Esophagus muscularis mucosa (tissue), 4 donors: ENCODE measurements around the gene ATF6.

Experiments used
- EP300 ChIP-seq: sonication (generic); formaldehyde crosslinking; IDR thresholded peaks from one replicate; pipeline ENCODE4 v1.6.1; 2017; ENCODE audit warnings: antibody characterized with exemption
- POLR2A ChIP-seq: fragments of 450-650 bp; IDR thresholded peaks from one replicate; pipeline ENCODE4 v1.6.1; 2017; ENCODE audit warnings: antibody characterized with exemption, moderate library complexity, mild to moderate bottlenecking, low read depth
- TF ChIP-seq, protein P1 (sequence below), 3 experiments: fragments of 200-600 bp in 2 of 3; fragments of 450-650 bp in 1 of 3; sonication (generic) in 2 of 3; IDR thresholded peaks; one replicate each; pipeline ENCODE4 v1.5.1; 2017 to 2019; ENCODE audit warnings: antibody characterized with exemption in 3 of 3, mild to moderate bottlenecking in 2 of 3, moderate library complexity in 1 of 3

DNA sequence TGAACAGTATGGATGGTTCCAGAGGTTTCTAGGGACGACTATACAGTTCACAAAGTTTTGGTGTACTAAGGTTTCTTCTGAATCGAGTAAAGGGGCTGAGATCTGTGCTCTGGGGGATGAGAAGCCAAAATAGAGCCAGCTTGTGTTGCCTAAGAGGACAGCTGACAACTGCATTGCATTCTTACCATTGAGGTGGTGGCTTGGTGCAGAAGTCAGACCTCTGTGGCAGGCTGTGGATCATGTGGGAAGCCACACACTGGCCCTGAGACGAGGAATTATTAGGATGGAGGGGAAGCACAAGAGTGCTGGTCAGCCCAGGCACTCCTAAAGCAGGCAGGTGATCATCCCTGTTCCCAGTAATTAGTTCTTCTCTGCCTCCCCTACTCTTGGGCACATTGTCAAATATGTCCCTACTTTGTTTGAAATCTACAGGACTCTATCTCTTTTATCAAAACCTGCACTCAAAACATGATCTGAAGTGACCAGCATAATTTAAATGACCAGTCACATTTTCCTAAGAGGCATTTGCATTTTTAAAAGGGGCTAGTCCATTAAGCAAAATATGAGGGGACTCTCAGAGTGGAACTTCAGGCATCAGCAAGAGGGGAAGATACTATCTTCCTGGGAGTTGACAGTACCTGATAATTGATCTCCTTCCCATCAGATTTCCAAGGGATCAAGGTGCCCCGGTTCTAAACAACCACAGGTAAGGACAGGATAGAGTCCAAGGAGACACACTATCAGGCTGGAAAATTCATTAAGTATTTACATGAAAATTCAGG is 45.0 kb upstream of the ATF6 start, which contains the start of gene FCRLB:
- TF ChIP-seq POLR2A (no peak), EP300 (no peak)
- TF ChIP-seq, protein P1, sequence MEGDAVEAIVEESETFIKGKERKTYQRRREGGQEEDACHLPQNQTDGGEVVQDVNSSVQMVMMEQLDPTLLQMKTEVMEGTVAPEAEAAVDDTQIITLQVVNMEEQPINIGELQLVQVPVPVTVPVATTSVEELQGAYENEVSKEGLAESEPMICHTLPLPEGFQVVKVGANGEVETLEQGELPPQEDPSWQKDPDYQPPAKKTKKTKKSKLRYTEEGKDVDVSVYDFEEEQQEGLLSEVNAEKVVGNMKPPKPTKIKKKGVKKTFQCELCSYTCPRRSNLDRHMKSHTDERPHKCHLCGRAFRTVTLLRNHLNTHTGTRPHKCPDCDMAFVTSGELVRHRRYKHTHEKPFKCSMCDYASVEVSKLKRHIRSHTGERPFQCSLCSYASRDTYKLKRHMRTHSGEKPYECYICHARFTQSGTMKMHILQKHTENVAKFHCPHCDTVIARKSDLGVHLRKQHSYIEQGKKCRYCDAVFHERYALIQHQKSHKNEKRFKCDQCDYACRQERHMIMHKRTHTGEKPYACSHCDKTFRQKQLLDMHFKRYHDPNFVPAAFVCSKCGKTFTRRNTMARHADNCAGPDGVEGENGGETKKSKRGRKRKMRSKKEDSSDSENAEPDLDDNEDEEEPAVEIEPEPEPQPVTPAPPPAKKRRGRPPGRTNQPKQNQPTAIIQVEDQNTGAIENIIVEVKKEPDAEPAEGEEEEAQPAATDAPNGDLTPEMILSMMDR (IDR thresholded peaks at IDR 0.05): no peak
